Activated CD4-positive, alpha-beta T cell treated with anti-CD3 and anti-CD28 coated beads for 36 hours (primary cell): ENCODE measurements around the gene SVEP1. TPM values are rescaled to one million over a fixed set of nuclear protein-coding genes. Genes with fewer than 3 reads are reported as not detected.

Experiments used
- ATAC-seq: fragments of 200-7000 bp; cut with Tn5 transposase; one replicate; pipeline ENCODE4 v1.10.0; 2021; ENCODE audit warnings: mild to moderate bottlenecking, moderate library complexity
- CTCF ChIA-PET: fragments of 350-600 bp; sonication (Branson Sonifier 250); formaldehyde crosslinking; loops from one replicate; lab custom pipeline; 2021; ENCODE audit warnings: antibody characterized with exemption; lab: Charles Lee
- POLR2A ChIA-PET: fragments of 350-600 bp; sonication (Branson Sonifier 250); formaldehyde crosslinking; loops from one replicate; lab custom pipeline; 2021; ENCODE audit warnings: antibody characterized with exemption, inconsistent platforms; lab: Charles Lee
- DNase-seq: peaks from one replicate; pipeline ENCODE4 v3.0.0-alpha.2; 2020
- H3K27ac Mint-ChIP-seq: one replicate; pipeline ENCODE4 v1.8.0; 2021; ENCODE audit warnings: mixed read lengths
- H3K27me3 Mint-ChIP-seq: one replicate; pipeline ENCODE4 v1.8.0; 2021; ENCODE audit warnings: mixed read lengths
- H3K36me3 Mint-ChIP-seq: one replicate; pipeline ENCODE4 v1.8.0; 2021; ENCODE audit warnings: low read depth, mixed read lengths
- H3K4me1 Mint-ChIP-seq: one replicate; pipeline ENCODE4 v1.8.0; 2021; ENCODE audit warnings: mixed read lengths
- H3K4me3 Mint-ChIP-seq: one replicate; pipeline ENCODE4 v1.8.0; 2021; ENCODE audit warnings: mild to moderate bottlenecking, moderate library complexity, mixed read lengths
- H3K9me3 Mint-ChIP-seq: one replicate; pipeline ENCODE4 v1.8.0; 2021; ENCODE audit warnings: low read depth, mixed read lengths
- intact Hi-C, 2 experiments: fragments of 100-400 bp; cut with DNase I in 1 of 2; cut with micrococcal nuclease in 1 of 2; formaldehyde crosslinking; loops; one replicate each; pipeline versions ENCODE4 v1.14.2 to v1.15.1; 2022 to 2024; cut with DNase I, micrococcal nuclease
- total RNA-seq, 2 experiments: library from RNA; stranded (reverse); gene quantifications; one replicate each; pipeline ENCODE4 v1.2.3, GENCODE V29; 2021

The SVEP1 gene
- total RNA-seq, 2 experiments from 2014 or later: not detected

DNA sequence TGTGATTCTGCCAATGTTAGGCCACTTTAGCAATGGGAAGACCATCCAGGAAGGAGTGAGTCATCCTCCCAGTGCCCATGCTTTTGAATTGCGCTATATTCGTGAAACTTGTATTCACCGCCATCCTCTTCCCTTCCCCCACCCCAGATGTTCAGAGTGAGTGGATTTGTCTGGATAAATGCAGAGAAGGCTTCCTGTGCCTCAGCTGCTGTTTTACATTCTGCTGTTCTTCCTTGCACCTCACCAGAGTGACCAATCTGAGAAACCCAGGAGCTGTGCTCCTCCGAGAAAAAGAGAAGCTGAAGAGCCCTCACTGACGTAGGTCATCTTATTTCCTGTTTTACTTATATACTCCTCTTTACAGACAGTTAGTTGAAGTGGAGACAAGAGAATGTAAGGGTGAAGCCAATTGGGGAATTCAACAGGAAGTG lies 24.6 kb upstream of the SVEP1 start:
- intact Hi-C loops: no loop called here
- ChIA-PET POLR2A (interaction anchor here (0.6 kb wide), 1 partner anchor 698 kb away, joined by 3 read pairs; no protein-coding TSS in a partner anchor), CTCF (no interaction called here)
- Mint-ChIP-seq H3K27ac (no peak overlapping the region), H3K9me3 (no peaks in the 10 kb centered on the region), H3K4me3 (no peak overlapping the region), H3K4me1 (no peaks in the 10 kb centered on the region), H3K36me3 (no peaks in the 10 kb centered on the region), H3K27me3 (peaks cover 9% of the 10 kb centered on the region)
- DNase-seq (no peak), ATAC-seq (no peak)

DNA sequence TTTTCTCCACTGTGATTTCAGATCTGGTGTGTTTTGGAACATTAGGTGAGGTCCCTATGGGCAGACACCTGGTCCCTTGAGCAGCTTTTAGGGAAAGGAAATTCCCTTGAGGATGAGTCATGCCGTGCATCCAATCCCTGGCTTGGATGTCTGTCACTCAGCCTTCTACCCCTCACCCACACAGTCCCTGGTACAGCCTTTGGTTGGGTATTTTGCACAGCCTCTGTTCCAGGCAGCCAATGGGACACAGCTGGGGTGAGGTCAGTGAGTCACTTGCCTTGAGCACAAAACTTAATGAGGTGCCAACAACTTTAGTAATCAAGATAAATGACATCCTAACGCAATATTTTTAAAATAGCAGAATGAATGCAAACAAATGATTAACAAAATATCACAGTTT lies 22.7 kb upstream of the SVEP1 start:
- no peaks in the 10 kb centered on the region for H3K36me3 Mint-ChIP-seq
- CTCF ChIA-PET: interaction anchor here (1.1 kb wide), 1 partner anchor 14 kb away, joined by 3 read pairs; no protein-coding TSS in a partner anchor

DNA sequence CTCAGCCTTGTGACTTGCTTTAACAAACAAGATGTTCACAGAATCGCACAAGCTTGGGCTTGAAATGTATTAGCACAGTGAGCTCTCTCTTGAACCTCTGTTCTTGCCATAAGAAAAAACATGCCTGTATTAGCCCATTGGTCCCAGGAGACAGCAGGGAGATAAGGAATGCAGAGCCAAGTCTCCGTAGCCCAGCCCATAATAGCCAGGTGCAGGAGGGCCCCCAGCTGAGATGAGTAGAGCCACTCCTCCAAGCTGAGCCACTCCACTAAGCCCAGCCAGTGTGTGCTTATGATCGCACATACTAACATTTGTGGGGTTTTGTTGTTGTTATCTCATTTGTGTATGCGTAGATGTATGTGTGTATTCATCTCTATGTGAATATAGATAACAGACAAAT lies 21.6 kb upstream of the SVEP1 start:
- Mint-ChIP-seq H3K4me1 (no peaks in the 10 kb centered on the region), H3K27me3 (peaks cover 6% of the 10 kb centered on the region), H3K4me3 (no peak overlapping the region), H3K36me3 (no peaks in the 10 kb centered on the region), H3K27ac (no peak overlapping the region), H3K9me3 (no peaks in the 10 kb centered on the region)
- CTCF ChIA-PET: no interaction called here
- DNase-seq: no peak
- intact Hi-C loops: no loop called here
- POLR2A ChIA-PET: no interaction called here
- no peak for ATAC-seq

More for the DNA sequence above, 22.7 kb upstream of the SVEP1 start:
- Mint-ChIP-seq H3K4me3 (no peak overlapping the region), H3K9me3 (no peaks in the 10 kb centered on the region), H3K27ac (no peak overlapping the region), H3K27me3 (peaks cover 9% of the 10 kb centered on the region), H3K4me1 (no peaks in the 10 kb centered on the region)
- intact Hi-C loops: no loop called here
- POLR2A ChIA-PET: no interaction called here
- DNase-seq: no peak
- ATAC-seq: no peak

DNA sequence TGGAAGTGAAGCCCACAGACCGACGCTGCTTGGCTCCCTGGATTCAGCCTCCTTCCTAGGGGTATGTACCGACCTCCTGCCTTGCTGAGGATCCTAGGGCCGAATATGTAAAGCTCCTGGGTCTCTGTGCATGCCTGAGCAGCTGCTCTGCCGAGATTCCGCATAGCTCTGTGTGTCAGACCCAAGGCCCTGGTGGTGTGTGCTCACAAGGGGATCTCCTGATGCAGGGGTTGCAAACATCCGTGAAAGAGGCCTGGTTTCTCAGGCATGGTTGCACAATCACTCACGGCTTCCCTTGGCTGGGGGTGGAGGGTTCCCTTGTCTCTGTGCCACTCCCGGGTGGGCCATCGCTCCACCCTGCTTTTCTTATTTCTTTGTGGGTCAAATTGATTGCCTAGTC lies 19.9 kb upstream of the SVEP1 start:
- no peaks in the 10 kb centered on the region for H3K9me3 Mint-ChIP-seq
- DNase-seq (no peak), ATAC-seq (no peak)
- no peaks in the 10 kb centered on the region for H3K36me3 Mint-ChIP-seq
- H3K4me3 Mint-ChIP-seq: no peak overlapping the region
- intact Hi-C loops: no loop called here
- H3K4me1 Mint-ChIP-seq: no peaks in the 10 kb centered on the region
- CTCF ChIA-PET: no interaction called here
- no peak overlapping the region for H3K27ac Mint-ChIP-seq
- peaks cover 2% of the 10 kb centered on the region for H3K27me3 Mint-ChIP-seq
- POLR2A ChIA-PET: no interaction called here

DNA sequence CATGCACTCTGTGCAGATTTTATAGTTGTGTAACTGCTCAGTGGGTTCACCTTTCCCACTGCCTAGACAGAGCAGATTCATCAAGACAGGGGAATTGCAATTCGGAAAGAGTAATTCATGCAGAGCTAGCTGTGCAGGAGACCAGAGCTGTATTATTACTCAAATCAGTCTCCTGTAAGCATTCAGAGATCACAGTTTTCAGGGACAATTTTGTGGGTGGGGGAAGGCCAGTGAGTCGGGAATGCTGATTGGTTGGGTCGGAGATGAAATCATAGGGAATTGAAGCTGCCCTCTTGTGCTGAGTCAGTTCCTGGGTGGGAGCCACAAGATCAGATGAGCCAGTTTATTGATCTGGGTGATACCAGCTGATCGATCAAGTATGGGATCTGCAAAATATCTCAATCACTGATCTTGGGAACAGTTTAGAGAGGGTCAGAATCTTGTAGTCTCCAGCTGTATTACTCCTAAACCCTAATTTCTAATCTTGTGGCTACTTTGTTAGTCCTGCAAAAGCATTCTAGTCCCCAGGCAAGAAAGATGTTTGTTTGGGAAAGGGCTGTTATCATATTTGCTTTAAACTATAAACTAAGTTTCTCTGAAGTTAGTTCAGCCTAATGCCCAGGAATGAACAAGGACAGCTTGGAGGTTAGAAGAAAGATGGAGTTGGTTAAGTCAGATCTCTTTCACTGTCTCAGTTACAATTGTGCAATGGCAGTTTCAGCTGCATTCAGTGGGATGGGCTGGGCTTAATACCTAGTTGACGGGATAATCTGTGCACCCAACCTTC lies 12.7 kb upstream of the SVEP1 start:
- Mint-ChIP-seq H3K4me3 (no peak overlapping the region), H3K27ac (no peak overlapping the region), H3K4me1 (no peaks in the 10 kb centered on the region), H3K27me3 (peaks cover 2% of the 10 kb centered on the region), H3K36me3 (no peaks in the 10 kb centered on the region), H3K9me3 (peaks cover 8% of the 10 kb centered on the region)
- no peak for DNase-seq
- ATAC-seq: no peak
- ChIA-PET CTCF (interaction anchor here (0.6 kb wide), 1 partner anchor 466 kb away, joined by 3 read pairs; no protein-coding TSS in a partner anchor), POLR2A (no interaction called here)
- intact Hi-C loops: no loop called here

DNA sequence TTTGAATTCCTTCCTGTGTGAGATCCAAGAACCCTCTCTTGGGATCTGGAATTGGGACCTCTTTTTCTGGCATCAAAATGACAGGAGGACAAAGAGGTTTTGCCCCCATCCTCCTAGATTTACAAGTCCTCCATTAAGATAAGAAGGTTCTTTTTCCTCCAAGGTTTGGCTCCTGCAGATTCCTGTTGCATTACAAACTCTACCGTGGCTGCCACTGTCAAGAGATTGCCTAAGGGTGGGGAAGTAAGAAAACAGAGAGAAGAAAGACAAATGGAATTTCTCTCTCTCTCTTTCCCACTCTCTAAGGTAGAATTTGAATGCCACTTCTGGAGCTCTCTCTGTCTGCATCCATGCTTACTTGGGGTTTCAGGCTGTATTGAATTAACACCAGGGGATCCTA lies 12.0 kb upstream of the SVEP1 start:
- H3K27ac Mint-ChIP-seq: no peak overlapping the region
- DNase-seq (no peak), ATAC-seq (no peak)
- H3K36me3 Mint-ChIP-seq: no peaks in the 10 kb centered on the region
- H3K4me1 Mint-ChIP-seq: no peaks in the 10 kb centered on the region
- no peak overlapping the region for H3K4me3 Mint-ChIP-seq
- ChIA-PET CTCF (no interaction called here), POLR2A (no interaction called here)
- peaks cover 9% of the 10 kb centered on the region for H3K9me3 Mint-ChIP-seq
- intact Hi-C loops: no loop called here
- H3K27me3 Mint-ChIP-seq: peaks cover 2% of the 10 kb centered on the region

DNA sequence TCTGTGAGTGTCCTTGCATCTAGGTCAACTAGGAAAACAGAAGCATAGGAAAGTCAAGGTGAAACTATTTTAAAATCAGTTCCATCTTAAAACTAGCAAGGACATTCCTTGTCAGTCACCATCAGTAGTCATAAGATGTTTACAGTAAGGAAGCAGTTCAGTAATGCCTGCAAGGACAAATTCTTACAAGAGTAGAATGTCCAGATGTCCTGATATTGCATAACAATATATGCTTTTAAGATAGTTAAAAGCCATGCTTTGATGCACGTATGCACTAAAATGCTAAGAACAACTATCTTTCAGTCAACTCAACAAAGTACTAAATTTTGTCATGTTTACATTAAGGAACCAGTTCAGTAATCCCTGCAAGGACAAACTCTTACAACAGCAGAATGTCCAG lies 11.3 kb upstream of the SVEP1 start:
- peaks cover 2% of the 10 kb centered on the region for H3K27me3 Mint-ChIP-seq
- no peak for ATAC-seq
- CTCF ChIA-PET: no interaction called here
- H3K27ac Mint-ChIP-seq: no peak overlapping the region
- H3K36me3 Mint-ChIP-seq: no peaks in the 10 kb centered on the region
- intact Hi-C loops: no loop called here
- DNase-seq: no peak
- H3K9me3 Mint-ChIP-seq: peaks cover 9% of the 10 kb centered on the region
- H3K4me3 Mint-ChIP-seq: no peak overlapping the region
- no peaks in the 10 kb centered on the region for H3K4me1 Mint-ChIP-seq
- POLR2A ChIA-PET: no interaction called here

DNA sequence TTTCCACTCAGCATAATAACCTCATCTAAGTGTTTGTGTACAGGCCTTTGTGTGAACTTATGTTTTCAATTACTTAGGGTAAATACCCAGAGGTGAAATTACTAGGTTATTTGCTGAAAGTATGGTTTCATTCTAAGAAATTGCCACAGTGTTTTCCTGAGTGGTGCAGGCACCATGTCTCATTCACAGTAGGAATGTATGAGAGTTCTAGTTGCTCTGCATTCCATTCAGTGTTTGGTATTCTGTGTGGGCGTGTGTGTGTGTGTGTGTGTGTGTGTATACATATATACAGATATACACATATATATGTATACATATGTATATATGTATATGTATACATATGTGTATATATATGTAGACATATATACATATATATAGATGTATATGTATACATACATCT lies 8.8 kb upstream of the SVEP1 start:
- peaks cover 2% of the 10 kb centered on the region for H3K27me3 Mint-ChIP-seq
- H3K27ac Mint-ChIP-seq: no peak overlapping the region
- DNase-seq (no peak), ATAC-seq (no peak)
- no peak overlapping the region for H3K4me3 Mint-ChIP-seq
- ChIA-PET POLR2A (no interaction called here), CTCF (no interaction called here)
- intact Hi-C loops: no loop called here
- no peaks in the 10 kb centered on the region for H3K36me3 Mint-ChIP-seq
- no peaks in the 10 kb centered on the region for H3K4me1 Mint-ChIP-seq
- peaks cover 9% of the 10 kb centered on the region for H3K9me3 Mint-ChIP-seq

DNA sequence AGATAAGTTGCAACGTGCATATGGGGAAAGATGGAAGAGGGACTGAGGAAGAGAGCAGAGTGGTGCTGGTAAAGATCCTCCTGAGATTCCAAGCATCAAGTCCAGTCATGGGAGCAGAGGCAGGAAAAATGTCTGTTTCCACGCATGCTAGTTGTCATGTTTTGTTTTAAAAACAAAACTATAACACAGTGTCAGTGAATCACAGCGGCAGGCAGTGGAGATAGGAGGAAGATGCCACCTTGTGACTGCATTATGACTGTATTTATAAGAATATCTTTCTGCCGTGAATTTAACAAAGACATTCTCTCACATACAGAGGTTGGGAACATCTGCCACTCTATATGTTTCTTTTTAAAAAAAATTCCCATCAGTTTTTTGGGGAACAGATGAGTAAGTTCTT lies 3.7 kb upstream of the SVEP1 start:
- peaks cover 30% of the 10 kb centered on the region for H3K27me3 Mint-ChIP-seq
- intact Hi-C loops: no loop called here
- H3K4me1 Mint-ChIP-seq: peaks cover 8% of the 10 kb centered on the region
- ChIA-PET POLR2A (no interaction called here), CTCF (no interaction called here)
- ATAC-seq (no peak), DNase-seq (no peak)
- no peak overlapping the region for H3K4me3 Mint-ChIP-seq
- no peak overlapping the region for H3K27ac Mint-ChIP-seq
- H3K9me3 Mint-ChIP-seq: peaks cover 3% of the 10 kb centered on the region
- H3K36me3 Mint-ChIP-seq: no peaks in the 10 kb centered on the region

DNA sequence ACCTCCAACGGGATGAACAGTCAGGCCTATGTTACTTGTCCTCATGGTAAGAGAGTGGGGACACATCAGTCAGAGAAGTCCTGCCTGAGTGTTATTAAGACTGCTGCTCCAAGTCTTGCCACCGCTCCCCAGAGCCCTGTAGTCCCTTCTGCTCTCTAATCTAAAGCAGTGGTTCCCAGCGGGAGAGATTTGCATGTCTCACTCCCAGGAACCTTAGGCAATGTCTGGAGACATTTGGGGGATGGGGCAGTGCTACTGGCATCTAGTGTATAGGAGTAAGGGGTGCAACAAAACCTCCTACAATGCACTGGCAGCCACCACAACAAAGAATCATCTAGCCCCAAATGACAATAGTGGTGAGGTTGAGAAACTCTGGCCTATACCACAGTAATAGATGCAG lies 2.6 kb upstream of the SVEP1 start:
- CTCF ChIA-PET: no interaction called here
- intact Hi-C loops: no loop called here

DNA sequence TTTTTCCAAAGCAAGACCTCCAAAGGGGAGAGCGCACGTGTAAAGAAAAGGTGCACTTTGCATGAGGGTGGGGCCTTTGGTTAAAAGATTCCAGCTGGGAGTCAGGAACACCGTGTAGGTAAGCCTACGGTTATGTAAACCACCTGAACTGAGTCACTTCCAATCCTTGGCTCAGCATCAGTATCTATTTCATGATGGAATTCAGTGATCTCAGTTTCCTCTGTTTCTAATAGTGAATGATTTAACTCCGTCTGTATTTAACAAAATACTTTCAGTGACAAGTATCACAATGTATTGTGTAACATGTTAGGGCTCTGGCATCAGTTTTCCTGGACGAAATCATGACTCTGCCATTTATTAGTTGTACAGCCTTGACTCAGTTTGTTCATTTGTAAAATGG lies 1.3 kb upstream of the SVEP1 start:
- POLR2A ChIA-PET: no interaction called here

More for the DNA sequence above, 2.6 kb upstream of the SVEP1 start:
- H3K27ac Mint-ChIP-seq: no peak overlapping the region
- DNase-seq: no peak
- no peak for ATAC-seq
- peaks cover 8% of the 10 kb centered on the region for H3K4me1 Mint-ChIP-seq
- POLR2A ChIA-PET: no interaction called here
- no peak overlapping the region for H3K4me3 Mint-ChIP-seq
- peaks cover under 1% of the 10 kb centered on the region for H3K9me3 Mint-ChIP-seq
- peaks cover 33% of the 10 kb centered on the region for H3K27me3 Mint-ChIP-seq
- no peaks in the 10 kb centered on the region for H3K36me3 Mint-ChIP-seq

DNA sequence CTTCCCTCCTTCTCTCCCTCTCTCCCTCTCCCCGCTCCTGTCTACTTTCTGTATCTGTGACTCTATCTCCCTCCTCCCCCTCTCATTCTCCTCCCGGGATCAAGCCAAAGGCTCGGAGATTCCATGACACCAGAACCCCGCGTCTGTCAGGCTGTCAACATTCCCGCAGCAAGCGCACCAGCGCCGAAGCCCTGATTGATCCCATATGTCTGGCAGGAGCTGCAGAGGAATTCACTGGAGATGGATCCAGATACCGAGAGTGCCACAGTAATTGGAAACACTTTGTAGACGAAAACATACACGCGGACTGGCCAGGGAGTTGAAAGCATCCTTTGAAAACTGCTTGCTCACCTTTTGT lies 300 bp upstream of the SVEP1 start:
- no peak overlapping the region for H3K27ac Mint-ChIP-seq
- ChIA-PET POLR2A (interaction anchor here (0.7 kb wide), 1 partner anchor 360 kb away, joined by 3 read pairs; no protein-coding TSS in a partner anchor), CTCF (no interaction called here)
- H3K36me3 Mint-ChIP-seq: no peaks in the 10 kb centered on the region
- H3K9me3 Mint-ChIP-seq: no peaks in the 10 kb centered on the region
- no peak for ATAC-seq
- no peak for DNase-seq
- peaks cover 37% of the 10 kb centered on the region for H3K27me3 Mint-ChIP-seq
- no peak overlapping the region for H3K4me3 Mint-ChIP-seq
- intact Hi-C loops: no loop called here
- H3K4me1 Mint-ChIP-seq: peaks cover 8% of the 10 kb centered on the region

More for the DNA sequence above, 1.3 kb upstream of the SVEP1 start:
- Mint-ChIP-seq H3K4me1 (peaks cover 8% of the 10 kb centered on the region), H3K27ac (no peak overlapping the region), H3K27me3 (peaks cover 37% of the 10 kb centered on the region), H3K9me3 (no peaks in the 10 kb centered on the region), H3K36me3 (no peaks in the 10 kb centered on the region), H3K4me3 (no peak overlapping the region)
- DNase-seq (no peak), ATAC-seq (no peak)
- intact Hi-C loops: no loop called here
- CTCF ChIA-PET: no interaction called here
